Smooth muscle cell (in vitro differentiated cells): ENCODE measurements around the gene FAM131C. TPM values are rescaled to one million over a fixed set of nuclear protein-coding genes. Genes with fewer than 3 reads are reported as not detected.
A peak's percentile ranks its signal among the peaks of the same experiment; 100 is the strongest.

Experiments
- DNase-seq: peaks from one replicate; lab custom pipeline; 2025; ENCODE audit not compliant: unreplicated experiment; lab: John Stamatoyannopoulos, UW
- H2AFZ ChIP-seq: fragments of 200-600 bp; sonication (generic); 2 replicates; pipeline ENCODE4 v1.6.0; 2016; ENCODE audit warnings: antibody characterized with exemption, low read depth, mild to moderate bottlenecking
- H3F3A ChIP-seq: fragments of 200-600 bp; sonication (generic); 2 replicates; pipeline ENCODE4 v1.6.0; 2017; ENCODE audit warnings: antibody characterized with exemption, low read depth
- H3K27ac ChIP-seq: fragments of 200-600 bp; sonication (generic); 2 replicates; pipeline ENCODE4 v1.5.1; 2016; ENCODE audit warnings: low read depth, mild to moderate bottlenecking
- H3K27me3 ChIP-seq: fragments of 200-600 bp; sonication (generic); 2 replicates; pipeline ENCODE4 v1.6.1; 2016; ENCODE audit warnings: low read depth, mild to moderate bottlenecking
- H3K36me3 ChIP-seq: fragments of 200-600 bp; sonication (generic); 2 replicates; pipeline ENCODE4 v1.5.1; 2016; ENCODE audit warnings: low read depth
- H3K4me1 ChIP-seq: fragments of 200-600 bp; sonication (generic); 2 replicates; pipeline ENCODE4 v1.5.1; 2016; ENCODE audit warnings: low read depth
- H3K4me2 ChIP-seq: fragments of 200-600 bp; sonication (generic); 2 replicates; pipeline ENCODE4 v1.6.0; 2016; ENCODE audit warnings: mild to moderate bottlenecking
- H3K4me3 ChIP-seq: fragments of 200-600 bp; sonication (generic); 2 replicates; pipeline ENCODE4 v1.5.1; 2016; ENCODE audit warnings: mild to moderate bottlenecking
- H3K79me2 ChIP-seq: fragments of 200-600 bp; sonication (generic); 2 replicates; pipeline ENCODE4 v1.6.0; 2016; ENCODE audit warnings: low read depth, mild to moderate bottlenecking
- H3K9ac ChIP-seq: fragments of 200-600 bp; sonication (generic); 2 replicates; pipeline ENCODE4 v1.6.0; 2016; ENCODE audit warnings: low read depth
- H3K9me3 ChIP-seq: fragments of 200-600 bp; sonication (generic); replicated peaks from 2 replicates; pipeline ENCODE4 v1.5.1; 2016; ENCODE audit warnings: low read depth
- H4K20me1 ChIP-seq: fragments of 200-600 bp; sonication (generic); 2 replicates; pipeline ENCODE4 v1.6.0; 2016; ENCODE audit warnings: low read depth
- CTCF ChIP-seq: fragments of 200-600 bp; sonication (generic); IDR thresholded peaks from 2 replicates; pipeline ENCODE4 v1.5.1; 2017; ENCODE audit warnings: borderline replicate concordance, mild to moderate bottlenecking, antibody characterized with exemption; ENCODE audit not compliant: insufficient read depth, poor library complexity, severe bottlenecking
- WGBS: methylation state at CpG from one replicate; pipeline ENCODE4 v1.1.7; 2016; ENCODE audit warnings: low lambda C conversion rate; 5-methylcytosine and 5-hydroxymethylcytosine counted together
- polyA plus RNA-seq: library from polyadenylated mRNA; unstranded; fragments of >200 nt; fragmentation: Nextera tagmentation; extraction: Ambion mirVana; gene quantifications from 2 replicates; pipeline ENCODE4 v1.2.1, GENCODE V29; 2016
- total RNA-seq: library from RNA; depleted of rRNA; stranded (reverse); fragments of >200 nt; gene quantifications from 2 replicates; pipeline ENCODE4 v1.2.3, GENCODE V29; 2014

The FAM131C gene
- total and polyA plus RNA-seq, 2 experiments from 2014 or later = 1.4 to 1.5 TPM

- H3K79me2 ChIP-seq = no peaks in the 10 kb centered on the region
- H3K27me3 ChIP-seq = no peaks in the 10 kb centered on the region
- H3K9ac ChIP-seq = no peak overlapping the region
- H3K4me3 ChIP-seq = no peak overlapping the region
- H2AFZ ChIP-seq = no peak overlapping the region
- no peaks in the 10 kb centered on the region for H3K4me1 ChIP-seq
- TF ChIP-seq CTCF = no peak
- H3K27ac ChIP-seq = no peak overlapping the region
- H3K9me3 ChIP-seq = no peaks in the 10 kb centered on the region
- WGBS = 91% methylated on average over 6 of the region's 7 CpGs
- H3K36me3 ChIP-seq = no peaks in the 10 kb centered on the region
- H4K20me1 ChIP-seq = no peaks in the 10 kb centered on the region
- no peak overlapping the region for H3K4me2 ChIP-seq
- H3F3A ChIP-seq = no peaks in the 10 kb centered on the region
- DNase-seq = no peak
Observed at GRCh38 chr1:16087733-16088132, 14.3 kb upstream of the FAM131C start.

GRCh38 chr1:16085522-16085921, 12.1 kb upstream of the FAM131C start:
- WGBS = 88% methylated on average over 4 of the region's 6 CpGs
- no peaks in the 10 kb centered on the region for H3K4me1 ChIP-seq
- H3F3A ChIP-seq = no peaks in the 10 kb centered on the region
- no peak overlapping the region for H3K4me3 ChIP-seq
- no peaks in the 10 kb centered on the region for H3K79me2 ChIP-seq
- no peak overlapping the region for H3K27ac ChIP-seq
- H2AFZ ChIP-seq = no peak overlapping the region
- no peaks in the 10 kb centered on the region for H3K27me3 ChIP-seq
- H3K9me3 ChIP-seq = no peaks in the 10 kb centered on the region
- no peak for TF ChIP-seq CTCF
- no peak overlapping the region for H3K4me2 ChIP-seq
- no peak overlapping the region for H3K9ac ChIP-seq
- H3K36me3 ChIP-seq = no peaks in the 10 kb centered on the region
- DNase-seq = no peak
- H4K20me1 ChIP-seq = no peaks in the 10 kb centered on the region

DNA sequence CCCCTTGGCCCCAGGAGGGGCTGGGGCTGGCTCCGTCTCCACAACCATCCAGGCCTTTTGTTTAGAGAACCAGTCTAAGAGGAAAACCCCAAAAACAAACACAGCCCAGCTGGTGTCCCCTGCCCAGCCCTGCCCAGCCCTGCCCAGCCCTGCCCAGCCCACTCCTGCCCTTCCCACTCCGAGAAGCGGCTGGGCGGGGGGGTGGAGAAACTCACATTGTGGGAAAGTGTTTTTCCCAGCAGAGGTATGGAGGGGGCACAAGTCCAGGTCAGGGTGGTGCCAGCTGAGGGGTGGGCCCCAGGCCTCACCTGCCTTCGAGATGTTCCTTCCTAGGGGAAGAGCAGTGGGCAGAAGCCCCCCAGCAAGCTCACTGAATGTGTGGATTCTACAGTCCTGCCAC, 10.0 kb upstream of the FAM131C start:
- Histone ChIP-seq H3K4me1 (peaks cover 3% of the 10 kb centered on the region), H3K4me2 (no peak overlapping the region), H3K9ac (no peak overlapping the region), H3K27ac (no peak overlapping the region), H4K20me1 (no peaks in the 10 kb centered on the region), H3K27me3 (no peaks in the 10 kb centered on the region), H3K79me2 (no peaks in the 10 kb centered on the region), H3K9me3 (no peaks in the 10 kb centered on the region), H3K36me3 (no peaks in the 10 kb centered on the region), H3K4me3 (no peak overlapping the region), H2AFZ (no peak overlapping the region), H3F3A (no peaks in the 10 kb centered on the region)
- DNase-seq = no peak
- TF ChIP-seq CTCF = no peak
- 95% methylated on average over 5 of the region's 5 CpGs for WGBS

DNA sequence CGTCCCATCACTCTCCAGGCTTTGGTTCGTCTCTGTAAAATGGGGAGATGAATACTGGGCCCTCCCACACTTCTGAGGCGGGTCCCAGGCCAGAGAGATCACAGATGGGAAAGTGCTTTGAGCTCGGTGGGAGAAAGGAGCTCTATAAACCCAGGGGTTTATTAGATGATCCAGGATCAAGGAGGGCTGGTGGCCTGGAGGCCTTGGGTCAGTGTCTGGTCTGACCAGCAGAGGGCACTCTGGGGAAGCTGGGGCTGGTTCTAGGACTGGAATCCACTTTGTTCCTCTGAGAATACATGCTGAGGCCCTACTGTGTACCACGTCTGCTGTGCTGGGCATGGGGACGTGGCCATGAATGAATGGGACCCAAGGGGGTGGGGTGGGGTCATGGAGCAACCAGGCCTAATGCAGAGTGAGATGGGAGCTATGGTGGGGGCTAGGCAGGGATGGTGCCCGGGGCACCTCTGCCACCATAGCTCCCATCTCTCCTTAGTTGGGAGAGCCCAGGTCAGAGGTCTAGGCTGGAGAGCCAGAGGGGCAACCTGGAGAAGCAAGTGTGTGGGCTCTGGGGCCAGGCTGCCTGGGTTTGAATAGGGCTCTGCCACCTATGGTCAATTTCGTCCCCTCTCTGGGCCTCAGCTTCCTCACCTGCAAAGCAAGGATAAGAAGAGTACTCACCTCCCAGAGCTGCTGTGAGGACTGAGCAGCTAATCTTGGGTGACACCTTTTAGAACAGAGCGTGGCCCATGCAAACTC, 9.0 kb upstream of the FAM131C start:
- H3K36me3 ChIP-seq = no peaks in the 10 kb centered on the region
- H3K79me2 ChIP-seq = no peaks in the 10 kb centered on the region
- no peak overlapping the region for H3K27ac ChIP-seq
- H3K4me2 ChIP-seq = no peak overlapping the region
- H3K27me3 ChIP-seq = no peaks in the 10 kb centered on the region
- 64% methylated on average over 9 of the region's 9 CpGs for WGBS
- no peak overlapping the region for H3K9ac ChIP-seq
- no peaks in the 10 kb centered on the region for H3K9me3 ChIP-seq
- no peaks in the 10 kb centered on the region for H4K20me1 ChIP-seq
- H3K4me1 ChIP-seq = peaks cover 3% of the 10 kb centered on the region
- no peak overlapping the region for H2AFZ ChIP-seq
- H3K4me3 ChIP-seq = no peak overlapping the region
- DNase-seq = peak; percentile 16
- TF ChIP-seq CTCF = peak; percentile 78
- no peaks in the 10 kb centered on the region for H3F3A ChIP-seq
